Measurements from ENCODE around the gene CCDC195.

- TF ChIP-seq CTCF (IDR thresholded peaks at IDR 0.05; ENCODE audit: insufficient read depth, low read length, poor library complexity, severe bottlenecking) (no peak), EZH2phosphoT487 (conservative IDR thresholded peaks at IDR 0.05; ENCODE audit: low read length) (no peak)
Observed at GRCh38 chr2:224658780-224659405, 57.3 kb downstream of the CCDC195 start.
